CD14-positive monocyte (primary cell): Measurements from ENCODE around the gene SNRPN. TPM values are rescaled to one million over a fixed set of nuclear protein-coding genes. Genes with fewer than 3 reads are reported as not detected.

Source experiments
- DNase-seq, 3 donors: peaks; one replicate each; pipeline ENCODE4 v3.0.0-alpha.2; 2011 to 2022
- H2AFZ ChIP-seq: 2 replicates; pipeline ENCODE4 v1.6.0; 2012; ENCODE audit warnings: mild to moderate bottlenecking, low read depth, low read length, inconsistent platforms; ENCODE audit not compliant: insufficient read depth, poor library complexity, severe bottlenecking
- H3K27ac ChIP-seq, 2 donors: 1 replicate in 1 of 2; 2 replicates in 1 of 2; pipeline ENCODE4 v1.5.1; 2012 to 2013; ENCODE audit warnings: low read length in 2 of 2, control low read depth in 1 of 2, inconsistent platforms in 1 of 2, low read depth in 1 of 2, mild to moderate bottlenecking in 1 of 2
- H3K27me3 ChIP-seq, 2 donors: one replicate each; pipeline versions ENCODE4 v1.6.0 to v1.6.1; 2011 to 2013; ENCODE audit warnings: low read length in 2 of 2; ENCODE audit not compliant: control insufficient read depth in 2 of 2, insufficient read depth in 2 of 2
- H3K36me3 ChIP-seq, 2 donors: replicated peaks in 1 of 2; 1 replicate in 1 of 2; 2 replicates in 1 of 2; pipeline versions ENCODE4 v1.5.1 to v1.6.1; 2012 to 2013; ENCODE audit warnings: low read length in 2 of 2, control low read depth in 1 of 2, inconsistent platforms in 1 of 2, mild to moderate bottlenecking in 1 of 2; ENCODE audit not compliant: insufficient read depth in 2 of 2, control insufficient read depth in 1 of 2
- H3K4me1 ChIP-seq, 2 donors: 1 replicate in 1 of 2; 2 replicates in 1 of 2; pipeline versions ENCODE4 v1.5.1 to v1.6.1; 2012 to 2013; ENCODE audit warnings: low read length in 2 of 2, control low read depth in 1 of 2, inconsistent platforms in 1 of 2, mild to moderate bottlenecking in 1 of 2, moderate library complexity in 1 of 2; ENCODE audit not compliant: insufficient read depth in 2 of 2, control insufficient read depth in 1 of 2
- H3K4me2 ChIP-seq: replicated peaks from 2 replicates; pipeline ENCODE3; 2012; ENCODE audit warnings: low read length, moderate library complexity, mild to moderate bottlenecking; ENCODE audit not compliant: poor library complexity, severe bottlenecking; ENCODE audit errors: extremely low read depth
- H3K4me3 ChIP-seq, 3 experiments: fragments of 200-600 bp in 1 of 3; sonication (generic) in 1 of 3; replicated peaks in 1 of 3; 1 replicate in 2 of 3; 2 replicates in 1 of 3; pipeline ENCODE4 v1.5.1; 2011 to 2013; ENCODE audit warnings: low read length in 3 of 3, mild to moderate bottlenecking in 3 of 3, control low read depth in 2 of 3, low read depth in 2 of 3, inconsistent platforms in 1 of 3, moderate library complexity in 1 of 3
- H3K79me2 ChIP-seq: 2 replicates; pipeline ENCODE4 v1.6.0; 2012; ENCODE audit warnings: mild to moderate bottlenecking, control low read depth, inconsistent platforms, low read length, moderate library complexity; ENCODE audit not compliant: insufficient read depth
- H3K9ac ChIP-seq: 2 replicates; pipeline ENCODE4 v1.6.0; 2017; ENCODE audit warnings: low read length, mild to moderate bottlenecking; ENCODE audit not compliant: insufficient read depth, poor library complexity, severe bottlenecking
- H3K9me3 ChIP-seq, 2 donors: replicated peaks in 1 of 2; 1 replicate in 1 of 2; 2 replicates in 1 of 2; pipeline versions ENCODE4 v1.5.1 to v1.6.1; 2012 to 2013; ENCODE audit warnings: low read length in 2 of 2, control low read depth in 1 of 2; ENCODE audit not compliant: control insufficient read depth in 1 of 2, insufficient read depth in 1 of 2
- H4K20me1 ChIP-seq: 2 replicates; pipeline ENCODE4 v1.6.0; 2012; ENCODE audit warnings: mild to moderate bottlenecking, low read length, control low read depth, moderate library complexity; ENCODE audit not compliant: insufficient read depth
- H3K27ac Mint-ChIP-seq, 7 donors: one replicate each; pipeline ENCODE4 v1.8.0; 2020; ENCODE audit warnings: mild to moderate bottlenecking in 7 of 7, mixed read lengths in 7 of 7, moderate library complexity in 6 of 7, inconsistent platforms in 2 of 7
- H3K27me3 Mint-ChIP-seq, 3 donors: one replicate each; pipeline ENCODE4 v1.8.0; 2021 to 2022; ENCODE audit warnings: low read depth in 3 of 3, mild to moderate bottlenecking in 3 of 3, mixed read lengths in 3 of 3, moderate library complexity in 3 of 3, inconsistent platforms in 1 of 3
- H3K36me3 Mint-ChIP-seq, 2 donors: one replicate each; pipeline ENCODE4 v1.8.0; 2020; ENCODE audit warnings: mixed read lengths in 2 of 2, inconsistent platforms in 1 of 2, mild to moderate bottlenecking in 1 of 2
- H3K4me1 Mint-ChIP-seq: one replicate; pipeline ENCODE4 v1.8.0; 2020; ENCODE audit warnings: mild to moderate bottlenecking, mixed read lengths
- H3K4me3 Mint-ChIP-seq, 2 donors: one replicate each; pipeline ENCODE4 v1.8.0; 2020; ENCODE audit warnings: mild to moderate bottlenecking in 2 of 2, mixed read lengths in 2 of 2, moderate library complexity in 1 of 2
- H3K9me3 Mint-ChIP-seq, 7 donors: one replicate each; pipeline ENCODE4 v1.8.0; 2020 to 2022; ENCODE audit warnings: mixed read lengths in 7 of 7, mild to moderate bottlenecking in 6 of 7, moderate library complexity in 6 of 7, inconsistent platforms in 2 of 7
- CTCF ChIP-seq: fragments of 200-600 bp; IDR thresholded peaks from one replicate; pipeline ENCODE4 v1.8.0; 2022; ENCODE audit warnings: antibody characterized with exemption, mild to moderate bottlenecking
- WGBS: methylation state at CpG from one replicate; pipeline ENCODE4 v1.1.5; 2013; ENCODE audit warnings: missing lambda C conversion rate; ENCODE audit not compliant: insufficient coverage; 5-methylcytosine and 5-hydroxymethylcytosine counted together
- intact Hi-C, 2 donors: fragments of 100-400 bp; cut with micrococcal nuclease; formaldehyde crosslinking; loops; one replicate each; pipeline versions ENCODE4 v1.15.0 to v1.15.1; 2023
- polyA plus RNA-seq, 3 donors: library from polyadenylated mRNA; depleted of rRNA in 1 of 3; unstranded in 2 of 3; stranded (reverse) in 1 of 3; fragments of 300-500 nt in 2 of 3; fragments of >200 nt in 1 of 3; fragmentation: Illumina TruSeq in 2 of 3; gene quantifications; 1 replicate in 2 of 3; 2 replicates in 1 of 3; pipeline ENCODE4 v1.2.3, GENCODE V29; 2012 to 2021
- small RNA-seq: library from RNA; depleted of rRNA; stranded (forward); fragments of <200 nt; gene quantifications from one replicate; pipeline ENCODE3, GENCODE V24; 2012; ENCODE audit warnings: low read depth; ENCODE audit not compliant: insufficient read length

The SNRPN gene
- polyA plus RNA-seq, 3 donors = 12.6 to 46.1 (median 43.9) TPM

- Histone ChIP-seq H3K9ac (no peak overlapping the region), H2AFZ (no peak overlapping the region), H3K27me3 (no peaks in the 10 kb centered on the region), H3K4me3 (no peak overlapping the region), H4K20me1 (no peaks in the 10 kb centered on the region), H3K36me3 (no peaks in the 10 kb centered on the region), H3K27ac (no peak overlapping the region), H3K79me2 (no peaks in the 10 kb centered on the region), H3K4me2 (no peak overlapping the region), H3K9me3 (peaks cover 11 to 69% of the 10 kb centered on the region in 2 donors), H3K4me1 (no peaks in the 10 kb centered on the region)
- H3K4me1 Mint-ChIP-seq = no peaks in the 10 kb centered on the region
- TF ChIP-seq CTCF = no peak
- H3K4me3 Mint-ChIP-seq = no peak overlapping the region
- DNase-seq = no peak
- WGBS = no CpG with 5 or more reads among the region's 1 CpG
- H3K27me3 Mint-ChIP-seq = no peaks in the 10 kb centered on the region
- no peak overlapping the region for H3K27ac Mint-ChIP-seq
- intact Hi-C loops = no loop called here
- H3K36me3 Mint-ChIP-seq = peaks cover 0 to 2% of the 10 kb centered on the region in 2 donors
- H3K9me3 Mint-ChIP-seq = peaks cover 2 to 34% (median 23%) of the 10 kb centered on the region in 7 donors
Measured at GRCh38 chr15:25019434-25019833, 64.6 kb downstream of the SNRPN start.

DNA sequence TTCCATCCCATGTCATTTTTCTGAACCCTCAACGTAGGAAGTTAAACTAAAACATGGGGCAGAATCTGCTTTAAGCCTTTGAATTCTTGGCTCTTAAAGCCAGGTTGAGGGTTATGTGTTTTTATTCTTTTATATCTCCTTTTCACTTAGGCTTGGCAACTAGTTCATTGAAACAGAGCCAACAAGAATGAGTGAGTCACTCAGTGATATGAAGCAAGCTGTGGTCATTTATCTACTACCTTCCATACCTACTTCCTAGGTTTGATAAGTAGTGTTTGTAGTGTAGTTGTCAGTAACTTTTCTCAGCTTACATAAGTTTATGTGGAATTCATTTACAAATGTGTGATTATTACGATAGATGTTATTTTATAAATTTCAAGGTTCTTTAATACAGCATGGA lies 67.4 kb downstream of the SNRPN start:
- intact Hi-C loops = no loop called here
- DNase-seq = no peak
- Mint-ChIP-seq H3K9me3 (peaks cover 5 to 27% (median 10%) of the 10 kb centered on the region in 7 donors), H3K4me3 (no peak overlapping the region), H3K27ac (no peak overlapping the region), H3K4me1 (no peaks in the 10 kb centered on the region), H3K36me3 (peaks cover 0 to 2% of the 10 kb centered on the region in 2 donors), H3K27me3 (no peaks in the 10 kb centered on the region)
- Histone ChIP-seq H3K9ac (no peak overlapping the region), H3K27ac (no peak overlapping the region), H2AFZ (no peak overlapping the region), H3K27me3 (no peaks in the 10 kb centered on the region), H3K36me3 (no peaks in the 10 kb centered on the region), H4K20me1 (no peaks in the 10 kb centered on the region), H3K9me3 (peaks cover under 1 to 64% of the 10 kb centered on the region in 2 donors), H3K79me2 (no peaks in the 10 kb centered on the region), H3K4me1 (no peaks in the 10 kb centered on the region), H3K4me3 (no peak overlapping the region), H3K4me2 (no peak overlapping the region)
- no peak for TF ChIP-seq CTCF
- WGBS = no CpG with 5 or more reads among the region's 2 CpGs

Small RNAs within 50 kb of the gene (small RNA-seq; reads per million reads assigned to genes)
- gene AC090602.1 (not detected), gene AC124312.4 (not detected), gene AC124312.5 (not detected)

Other genes starting within 250 kb of the SNRPN start
- gene SNURF, start within 50 bp of the SNRPN start, polyA plus RNA-seq = 1 to 10 TPM; 1.4 to 3.5 (median 2.8) TPM